Prostate gland (tissue), 2 donors: ENCODE results near the gene NEU2. TPM values are rescaled to one million over a fixed set of nuclear protein-coding genes. Genes with fewer than 3 reads are reported as not detected.

Experiments used
- DNase-seq: peaks from one replicate; pipeline ENCODE4 v3.0.0-alpha.2; 2019; ENCODE audit warnings: low spot score
- H3K27ac ChIP-seq, 2 donors: fragments of 200-600 bp; sonication (generic); 2 replicates each; pipeline ENCODE4 v1.5.1; 2017 to 2019
- H3K27me3 ChIP-seq: fragments of 200-600 bp; sonication (generic); replicated peaks from 2 replicates; pipeline ENCODE4 v1.5.1; 2019; ENCODE audit not compliant: insufficient read depth
- H3K36me3 ChIP-seq, 2 donors: fragments of 200-600 bp; sonication (generic); 1 replicate in 1 of 2; 2 replicates in 1 of 2; pipeline versions ENCODE4 v1.5.1 to v1.8.1; 2017 to 2019
- H3K4me1 ChIP-seq: fragments of 200-600 bp; sonication (generic); replicated peaks from 2 replicates; pipeline ENCODE4 v1.5.1; 2019
- H3K4me3 ChIP-seq, 2 donors: fragments of 200-600 bp; sonication (generic); 2 replicates each; pipeline ENCODE4 v1.5.1; 2017 to 2019
- H3K9me3 ChIP-seq: fragments of 200-600 bp; sonication (generic); 2 replicates; pipeline ENCODE4 v1.5.1; 2017
- CTCF ChIP-seq, 4 experiments: fragments of 200-600 bp in 2 of 4; fragments of 450-650 bp in 2 of 4; sonication (generic) in 2 of 4; IDR thresholded peaks; 1 replicate in 3 of 4; 2 replicates in 1 of 4; pipeline ENCODE4 v1.5.1; 2016 to 2019; ENCODE audit warnings: antibody characterized with exemption in 4 of 4, mild to moderate bottlenecking in 2 of 4, moderate library complexity in 2 of 4
- POLR2A ChIP-seq: fragments of 450-650 bp; IDR thresholded peaks from one replicate; pipeline ENCODE4 v1.6.1; 2016; ENCODE audit warnings: antibody characterized with exemption, mild to moderate bottlenecking
- POLR2AphosphoS5 ChIP-seq: sonication (generic); formaldehyde crosslinking; IDR thresholded peaks from one replicate; pipeline ENCODE4 v1.6.1; 2017; ENCODE audit warnings: antibody characterized with exemption
- WGBS: methylation state at CpG from one replicate; pipeline ENCODE4 v1.1.5; 2018; 5-methylcytosine and 5-hydroxymethylcytosine counted together
- intact Hi-C: fragments of 100-400 bp; cut with DNase I; formaldehyde crosslinking; loops from one replicate; pipeline ENCODE4 v1.14.2; 2022
- total RNA-seq, 2 donors: library from RNA; depleted of rRNA; stranded (reverse); fragments of >200 nt; gene quantifications; one replicate each; pipeline ENCODE4 v1.1.0, GENCODE V29; 2016

The NEU2 gene
- total RNA-seq, 2 donors from 2014 or later = not detected

GRCh38 chr2:233034091-233034882 is 1.8 kb downstream of the NEU2 start:
- no peak overlapping the region for H3K27ac ChIP-seq
- H3K36me3 ChIP-seq = no peaks in the 10 kb centered on the region
- H3K27me3 ChIP-seq = no peaks in the 10 kb centered on the region
- no peaks in the 10 kb centered on the region for H3K9me3 ChIP-seq
- no peak for DNase-seq
- TF ChIP-seq POLR2AphosphoS5 (no peak), CTCF (IDR thresholded peaks at IDR 0.05) (no peak), POLR2A (no peak)
- no peaks in the 10 kb centered on the region for H3K4me1 ChIP-seq
- 96% methylated on average over 32 of the region's 37 CpGs for WGBS
- intact Hi-C loops = no loop called here
- H3K4me3 ChIP-seq = no peak overlapping the region

- WGBS = 94% methylated on average over 23 of the region's 23 CpGs
- Histone ChIP-seq H3K27me3 (no peaks in the 10 kb centered on the region), H3K36me3 (no peaks in the 10 kb centered on the region), H3K4me3 (no peak overlapping the region), H3K27ac (no peak overlapping the region), H3K9me3 (no peaks in the 10 kb centered on the region), H3K4me1 (no peaks in the 10 kb centered on the region)
- TF ChIP-seq POLR2AphosphoS5 (no peak), CTCF (IDR thresholded peaks at IDR 0.05) (no peak), POLR2A (no peak)
- no peak for DNase-seq
- intact Hi-C loops = no loop called here
Observed at GRCh38 chr2:233035426-233036161, 3.1 kb downstream of the NEU2 start.

- no peaks in the 10 kb centered on the region for H3K36me3 ChIP-seq
- intact Hi-C loops = no loop called here
- H3K9me3 ChIP-seq = no peaks in the 10 kb centered on the region
- TF ChIP-seq POLR2A (no peak), CTCF (IDR thresholded peaks at IDR 0.05) (no peak), POLR2AphosphoS5 (no peak)
- 89% methylated on average over 12 of the region's 12 CpGs for WGBS
- H3K4me1 ChIP-seq = no peaks in the 10 kb centered on the region
- H3K27me3 ChIP-seq = no peaks in the 10 kb centered on the region
- no peak overlapping the region for H3K4me3 ChIP-seq
- no peak for DNase-seq
- no peak overlapping the region for H3K27ac ChIP-seq
Observed at GRCh38 chr2:233036162-233036838, 3.8 kb downstream of the NEU2 start.

GRCh38 chr2:233037078-233037477 is 4.6 kb downstream of the NEU2 start:
- intact Hi-C loops = no loop called here
- no peaks in the 10 kb centered on the region for H3K9me3 ChIP-seq
- TF ChIP-seq POLR2A (no peak), CTCF (IDR thresholded peaks at IDR 0.05) (no peak), POLR2AphosphoS5 (no peak)
- no peaks in the 10 kb centered on the region for H3K4me1 ChIP-seq
- H3K4me3 ChIP-seq = no peak overlapping the region
- WGBS = 87% methylated on average over 2 of the region's 2 CpGs
- no peak for DNase-seq
- no peaks in the 10 kb centered on the region for H3K27me3 ChIP-seq
- no peak overlapping the region for H3K27ac ChIP-seq
- no peaks in the 10 kb centered on the region for H3K36me3 ChIP-seq
